Osteoblast (primary cell): ENCODE measurements around the gene BABAM1. TPM values are rescaled to one million over a fixed set of nuclear protein-coding genes. Genes with fewer than 3 reads are reported as not detected.

Source experiments
- total RNA-seq: library from RNA; depleted of rRNA; stranded (reverse); fragments of >200 nt; gene quantifications from 2 replicates; pipeline ENCODE4 v1.2.3, GENCODE V29; 2012

The BABAM1 gene
- total RNA-seq, 1 donor: 76.7 TPM

Other genes with a start within 250 kb of the BABAM1 start
- 0.29 and 0.36 TPM in 2 replicates for gene CPAMD8, start 240.6 kb upstream of the BABAM1 start, total RNA-seq
- gene HAUS8, start 192.0 kb upstream of the BABAM1 start, total RNA-seq: 1.8 and 2.1 TPM in 2 replicates
- gene MYO9B, start 191.7 kb upstream of the BABAM1 start, total RNA-seq: 86.9 and 96.6 TPM in 2 replicates
- gene USE1, start 52.1 kb upstream of the BABAM1 start, total RNA-seq: 22.4 and 25.7 TPM in 2 replicates
- gene OCEL1, start 41.2 kb upstream of the BABAM1 start, total RNA-seq: 2.4 and 3.3 TPM in 2 replicates
- gene NR2F6, start 21.5 kb upstream of the BABAM1 start, total RNA-seq: 29.5 and 32.2 TPM in 2 replicates
- not detected in 2 replicates for gene USHBP1, start 2.7 kb upstream of the BABAM1 start, total RNA-seq
- not detected in 2 replicates for gene ANKLE1, start 14.5 kb downstream of the BABAM1 start, total RNA-seq
- 12.7 and 14.8 TPM in 2 replicates for gene ABHD8, start 36.0 kb downstream of the BABAM1 start, total RNA-seq
- 21.8 and 40.5 TPM in 2 replicates for gene MRPL34, start 38.4 kb downstream of the BABAM1 start, total RNA-seq
- gene DDA1, start 42.1 kb downstream of the BABAM1 start, total RNA-seq: 8.5 and 11.6 TPM in 2 replicates
- gene ANO8, start 67.4 kb downstream of the BABAM1 start, total RNA-seq: 5.1 and 7.4 TPM in 2 replicates
- gene GTPBP3, start 70.1 kb downstream of the BABAM1 start, total RNA-seq: 10.9 and 14.7 TPM in 2 replicates
- gene PLVAP, start 109.9 kb downstream of the BABAM1 start, total RNA-seq: not detected in 2 replicates
- gene CCDC194, start 126.8 kb downstream of the BABAM1 start, total RNA-seq: not detected in 2 replicates
- gene BST2, start 138.2 kb downstream of the BABAM1 start, total RNA-seq: 10.1 and 13.8 TPM in 2 replicates
- 41.3 and 50.7 TPM in 2 replicates for gene MVB12A, start 152.6 kb downstream of the BABAM1 start, total RNA-seq
- gene TMEM221, start 181.2 kb downstream of the BABAM1 start, total RNA-seq: not detected in 2 replicates
- not detected in 2 replicates for gene NXNL1, start 193.5 kb downstream of the BABAM1 start, total RNA-seq
- 47.4 and 64.4 TPM in 2 replicates for gene SLC27A1, start 203.1 kb downstream of the BABAM1 start, total RNA-seq
- 84.6 and 98.1 TPM in 2 replicates for gene PGLS, start 244.2 kb downstream of the BABAM1 start, total RNA-seq